Tibial nerve (tissue), 4 donors: Measurements from ENCODE around the gene CDCA3.
A peak's percentile ranks its signal among the peaks of the same experiment; 100 is the strongest.

Experiments used
- EP300 ChIP-seq, 2 donors: sonication (generic); formaldehyde crosslinking; IDR thresholded peaks; one replicate each; pipeline ENCODE4 v1.6.1; 2017; ENCODE audit warnings: antibody characterized with exemption in 2 of 2, mild to moderate bottlenecking in 1 of 2
- TF ChIP-seq, protein P1 (sequence below), 5 experiments: fragments of 200-600 bp in 3 of 5; fragments of 450-650 bp in 2 of 5; sonication (generic) in 3 of 5; IDR thresholded peaks; one replicate each; pipeline ENCODE4 v1.5.1; 2016 to 2019; ENCODE audit warnings: antibody characterized with exemption in 5 of 5, mild to moderate bottlenecking in 3 of 5, moderate library complexity in 2 of 5

DNA sequence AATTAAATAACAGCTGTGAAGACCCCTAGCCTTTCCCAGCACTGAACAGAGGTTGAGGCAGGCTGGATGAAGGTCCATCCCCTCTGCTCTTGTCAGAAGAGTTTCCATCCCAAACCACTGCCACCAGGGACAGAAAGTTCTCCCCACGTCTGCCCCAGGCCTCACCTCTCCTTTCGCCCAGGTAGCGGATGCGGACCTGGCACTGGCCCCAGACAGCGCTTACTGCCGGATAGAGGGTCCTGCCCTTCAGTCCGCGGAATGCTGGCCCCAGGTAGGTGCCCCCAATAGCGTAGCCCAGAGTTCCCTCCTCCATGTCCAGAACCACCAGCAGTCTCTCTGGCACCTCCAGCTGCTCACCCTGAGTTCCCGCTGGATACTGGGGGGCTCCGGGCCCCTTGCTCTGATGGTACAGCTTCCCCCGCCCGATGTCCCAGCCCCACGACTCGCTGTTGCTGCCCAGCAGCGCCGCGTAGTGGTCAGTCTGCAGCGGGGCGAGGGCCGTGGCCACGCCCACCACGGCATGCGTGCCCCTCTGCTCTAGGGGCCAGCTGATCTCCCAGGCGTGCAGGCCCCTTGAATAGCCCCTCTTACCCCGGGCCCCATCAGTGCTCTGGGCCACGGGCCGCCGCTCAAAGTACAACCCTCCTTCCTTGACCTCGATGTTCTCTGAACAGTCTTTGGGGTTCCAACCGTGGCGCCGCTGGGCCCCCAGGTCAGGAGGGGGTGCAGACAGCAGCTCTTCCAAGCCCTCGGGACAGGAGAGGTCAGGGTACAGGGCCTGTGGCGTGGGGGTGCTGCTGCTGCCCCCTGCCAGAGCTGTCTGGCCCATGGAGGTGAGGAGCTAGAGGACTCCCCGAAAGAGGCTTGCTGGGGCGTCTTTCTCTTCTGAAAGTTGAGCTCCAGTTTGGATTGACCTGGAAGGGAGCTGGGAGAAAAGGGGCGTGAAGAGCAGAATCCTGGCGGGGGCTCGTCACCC is 21.3 kb upstream of the CDCA3 start:
- TF ChIP-seq EP300 (IDR thresholded peaks at IDR 0.05) = peak in 1 of 2 donors; percentile 44
- TF ChIP-seq, protein P1, sequence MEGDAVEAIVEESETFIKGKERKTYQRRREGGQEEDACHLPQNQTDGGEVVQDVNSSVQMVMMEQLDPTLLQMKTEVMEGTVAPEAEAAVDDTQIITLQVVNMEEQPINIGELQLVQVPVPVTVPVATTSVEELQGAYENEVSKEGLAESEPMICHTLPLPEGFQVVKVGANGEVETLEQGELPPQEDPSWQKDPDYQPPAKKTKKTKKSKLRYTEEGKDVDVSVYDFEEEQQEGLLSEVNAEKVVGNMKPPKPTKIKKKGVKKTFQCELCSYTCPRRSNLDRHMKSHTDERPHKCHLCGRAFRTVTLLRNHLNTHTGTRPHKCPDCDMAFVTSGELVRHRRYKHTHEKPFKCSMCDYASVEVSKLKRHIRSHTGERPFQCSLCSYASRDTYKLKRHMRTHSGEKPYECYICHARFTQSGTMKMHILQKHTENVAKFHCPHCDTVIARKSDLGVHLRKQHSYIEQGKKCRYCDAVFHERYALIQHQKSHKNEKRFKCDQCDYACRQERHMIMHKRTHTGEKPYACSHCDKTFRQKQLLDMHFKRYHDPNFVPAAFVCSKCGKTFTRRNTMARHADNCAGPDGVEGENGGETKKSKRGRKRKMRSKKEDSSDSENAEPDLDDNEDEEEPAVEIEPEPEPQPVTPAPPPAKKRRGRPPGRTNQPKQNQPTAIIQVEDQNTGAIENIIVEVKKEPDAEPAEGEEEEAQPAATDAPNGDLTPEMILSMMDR (IDR thresholded peaks at IDR 0.05) = peak; percentile 92 to 97 (median 94)
